ENCODE data around the gene CHURC1. TPM values are rescaled to one million over a fixed set of nuclear protein-coding genes. Genes with fewer than 3 reads are reported as not detected.

CHURC1 gene
- total and polyA plus RNA-seq, 2 of the 8 experiments (the other 6 are each of a cell fraction or from before 2014, with no cell fraction given), result 50.2 to 59.3 TPM

DNA sequence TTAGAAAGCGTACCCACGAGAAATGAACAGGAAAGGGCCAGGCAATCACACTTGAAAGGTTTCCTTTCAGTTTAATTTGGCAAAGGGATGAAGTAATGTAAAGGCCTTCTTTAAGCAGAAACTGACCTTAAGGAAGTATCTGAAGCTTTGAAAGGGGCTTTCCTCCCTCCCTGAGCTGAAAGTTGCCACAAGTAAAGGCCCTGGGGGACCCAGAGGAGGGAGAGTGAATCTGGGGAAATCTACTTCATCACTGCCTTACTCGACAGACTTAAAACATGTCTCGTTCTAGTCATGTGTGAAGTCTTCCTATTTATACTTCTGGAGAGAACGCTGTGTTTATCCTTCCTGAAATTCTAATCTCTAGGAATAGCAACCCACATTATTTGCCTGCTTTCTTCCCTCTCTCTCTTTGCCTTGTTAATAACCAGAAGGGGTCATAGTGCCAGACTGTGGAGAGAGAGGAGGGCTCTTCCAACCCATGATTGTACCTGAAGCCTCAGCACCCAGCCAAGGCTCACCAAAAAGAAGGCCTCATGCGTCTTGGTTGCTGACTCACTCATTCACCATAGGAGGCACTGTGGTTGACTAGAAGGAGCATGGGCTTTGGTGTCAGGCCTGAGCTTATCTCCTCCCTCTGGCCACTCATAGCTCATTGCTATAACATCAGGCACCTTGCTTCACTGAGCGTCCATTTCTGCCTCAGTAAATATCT, 38.5 kb downstream of the CHURC1 start (continued):
- peak; percentile 46 to 69 (median 53) for TF ChIP-seq CTCF (IDR thresholded peaks at IDR 0.05; ENCODE audit: control extremely low read depth in 1 of 3, insufficient read depth in 1 of 3, low read depth in 1 of 3, low read length in 3 of 3)
- TF ChIP-seq FOSL1 (IDR thresholded peaks at IDR 0.05; ENCODE audit: insufficient read depth, low read depth, low read length), result no peak
